H1 (cell line): ENCODE data around the gene SHTN1. TPM values are rescaled to one million over a fixed set of nuclear protein-coding genes. Genes with fewer than 3 reads are reported as not detected.

Experiments used
- E2F6 ChIP-seq: IDR thresholded peaks from 2 replicates; pipeline ENCODE4 v1.6.1; 2012; ENCODE audit warnings: inconsistent platforms
- EGR1 ChIP-seq: IDR thresholded peaks from 2 replicates; pipeline ENCODE4 v1.6.1; 2011; ENCODE audit warnings: low read depth, low read length, borderline replicate concordance
- FOSL1 ChIP-seq: IDR thresholded peaks from 2 replicates; pipeline ENCODE4 v1.6.1; 2011; ENCODE audit warnings: mild to moderate bottlenecking, low read depth, low read length, moderate library complexity; ENCODE audit not compliant: insufficient read depth
- TEAD4 ChIP-seq: IDR thresholded peaks from 2 replicates; pipeline ENCODE4 v1.6.1; 2012; ENCODE audit warnings: low read depth, low read length, inconsistent platforms, mixed read lengths
- polyA plus RNA-seq, 7 experiments: library from polyadenylated mRNA; depleted of rRNA in 3 of 7; stranded (reverse) in 5 of 7; unstranded in 2 of 7; fragments of >200 nt in 5 of 7; fragments of 200-250 nt in 2 of 7; gene quantifications; 1 replicate in 5 of 7; 2 replicates in 1 of 7; 4 replicates in 1 of 7; pipeline versions ENCODE4 v1.2.1 to v1.2.3, GENCODE V29; 2011 to 2013; ENCODE audit warnings: missing spikeins in 2 of 7, mixed read lengths in 2 of 7
- total RNA-seq: library from RNA; stranded (reverse); fragmentation: NEBNext Ultra II Directional; extraction: Animal tissue kit (Norgen Biotek cat#: 25700); gene quantifications from 2 replicates; pipeline ENCODE4 v1.2.1, GENCODE V29; 2021

The SHTN1 gene
- total and polyA plus RNA-seq, 2 of the 8 experiments (the other 6 are each of a cell fraction or from before 2014, with no cell fraction given), result 3.3 to 12.7 TPM

GRCh38 chr10:116994113-116994890 lies 10.7 kb downstream of the SHTN1 start (continued):
- TF ChIP-seq TEAD4 (no peak), E2F6 (no peak), EGR1 (no peak), FOSL1 (no peak)
- TF ChIP-seq, all 59 proteins: peak for 0
